WTC11 (cell line): Measurements from ENCODE around the gene BRD4. TPM values are rescaled to one million over a fixed set of nuclear protein-coding genes. Genes with fewer than 3 reads are reported as not detected.

Experiments used
- ATAC-seq: fragments of 200-7000 bp; cut with Tn5 transposase; 2 replicates; pipeline ENCODE4 v1.10.0; 2021; ENCODE audit warnings: mild to moderate bottlenecking, moderate library complexity
- CTCF ChIA-PET: fragments of 300-600 bp; sonication (Branson Sonifier 250); formaldehyde crosslinking; loops from one replicate; lab custom pipeline; 2021; ENCODE audit warnings: antibody characterized with exemption; lab: Charles Lee
- POLR2A ChIA-PET: fragments of 350-600 bp; sonication (Branson Sonifier 250); formaldehyde crosslinking; loops from one replicate; lab custom pipeline; 2021; ENCODE audit warnings: antibody characterized with exemption; lab: Charles Lee
- DNase-seq: peaks from one replicate; pipeline ENCODE4 v3.0.0; 2021; ENCODE audit warnings: low spot score
- H3K27ac Mint-ChIP-seq: 2 replicates; pipeline ENCODE4 v1.8.0; 2021; ENCODE audit warnings: mixed read lengths
- H3K27me3 Mint-ChIP-seq: 2 replicates; pipeline ENCODE4 v1.8.0; 2021; ENCODE audit warnings: low read depth, mild to moderate bottlenecking, moderate library complexity, mixed read lengths
- H3K36me3 Mint-ChIP-seq: 2 replicates; pipeline ENCODE4 v1.8.0; 2021; ENCODE audit warnings: mixed read lengths
- H3K4me1 Mint-ChIP-seq: 2 replicates; pipeline ENCODE4 v1.8.0; 2022; ENCODE audit warnings: mixed read lengths
- H3K4me3 Mint-ChIP-seq: 2 replicates; pipeline ENCODE4 v1.8.0; 2021; ENCODE audit warnings: mild to moderate bottlenecking, moderate library complexity, mixed read lengths
- H3K9me3 Mint-ChIP-seq: 2 replicates; pipeline ENCODE4 v1.8.0; 2021; ENCODE audit warnings: mixed read lengths
- AR ChIP-seq: fragments of 250-450 bp; sonication (Bioruptor Pico); IDR thresholded peaks from 2 replicates; pipeline ENCODE4 v1.9.0; 2021; ENCODE audit warnings: mild to moderate bottlenecking
- ATF3 ChIP-seq: sonication (generic); formaldehyde crosslinking; conservative IDR thresholded peaks from 2 replicates; pipeline ENCODE4 v1.8.1; 2022; ENCODE audit warnings: mild to moderate bottlenecking, missing genetic modification reagents
- CBFB ChIP-seq: sonication (generic); formaldehyde crosslinking; IDR thresholded peaks from 2 replicates; pipeline ENCODE4 v1.8.1; 2022; ENCODE audit warnings: mild to moderate bottlenecking, low read depth, missing genetic modification reagents
- CDX4 ChIP-seq: fragments of 250-450 bp; sonication (Bioruptor Pico); IDR thresholded peaks from 2 replicates; pipeline ENCODE4 v1.9.0; 2021; ENCODE audit warnings: moderate library complexity, mild to moderate bottlenecking, inconsistent platforms, borderline replicate concordance
- CREM ChIP-seq: sonication (generic); formaldehyde crosslinking; IDR thresholded peaks from 2 replicates; pipeline ENCODE4 v1.8.1; 2022; ENCODE audit warnings: mild to moderate bottlenecking, missing genetic modification reagents, moderate library complexity
- JUN ChIP-seq: sonication (generic); formaldehyde crosslinking; IDR thresholded peaks from 2 replicates; pipeline ENCODE4 v1.8.0; 2023; ENCODE audit warnings: mild to moderate bottlenecking, missing genetic modification reagents
- OVOL2 ChIP-seq: fragments of 250-450 bp; sonication (Bioruptor Pico); IDR thresholded peaks from 2 replicates; pipeline ENCODE4 v1.9.0; 2021; ENCODE audit warnings: mild to moderate bottlenecking, borderline replicate concordance
- STAT6 ChIP-seq: sonication (generic); formaldehyde crosslinking; conservative IDR thresholded peaks from 2 replicates; pipeline ENCODE4 v1.8.1; 2023; ENCODE audit warnings: mild to moderate bottlenecking, low read depth, missing genetic modification reagents, moderate library complexity
- ZNF281 ChIP-seq: sonication (generic); formaldehyde crosslinking; IDR thresholded peaks from 2 replicates; pipeline ENCODE4 v1.8.0; 2023; ENCODE audit warnings: mild to moderate bottlenecking, missing genetic modification reagents
- ZNF425 ChIP-seq: fragments of 250-450 bp; sonication (Bioruptor Pico); conservative IDR thresholded peaks from 2 replicates; pipeline ENCODE4 v1.9.0; 2021; ENCODE audit warnings: mild to moderate bottlenecking
- ZNF671 ChIP-seq: fragments of 250-450 bp; sonication (Bioruptor Pico); IDR thresholded peaks from 2 replicates; pipeline ENCODE4 v1.8.0; 2021; ENCODE audit warnings: mild to moderate bottlenecking
- total RNA-seq: library from RNA; stranded (reverse); gene quantifications from 3 replicates; pipeline ENCODE4 v1.2.3, GENCODE V29; 2021

Gene BRD4
- total RNA-seq, 1 experiment from 2014 or later: 128 TPM

DNA sequence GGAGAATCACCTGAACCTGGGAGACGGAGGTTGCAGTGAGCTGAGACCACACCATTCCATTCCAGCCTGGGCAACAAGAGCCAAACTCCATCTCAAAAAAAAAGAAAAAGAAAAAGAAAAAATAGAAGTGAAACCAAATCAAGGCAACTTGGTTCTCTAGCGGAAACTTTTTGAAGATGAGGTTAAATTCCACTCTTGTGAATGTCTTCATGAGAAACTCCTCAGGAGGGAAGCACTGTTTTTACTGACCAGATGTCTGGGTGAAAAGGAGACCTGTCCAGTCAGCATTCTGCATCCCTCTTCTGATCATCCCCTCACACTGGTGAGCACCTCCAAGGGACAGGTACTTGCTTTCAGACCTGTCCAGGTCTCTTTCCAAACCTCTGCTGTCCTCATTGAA lies 15.8 kb downstream of the BRD4 start:
- Mint-ChIP-seq H3K4me3 (no peak overlapping the region), H3K36me3 (no peaks in the 10 kb centered on the region), H3K27me3 (no peaks in the 10 kb centered on the region), H3K27ac (peak overlapping the region; percentile 77), H3K9me3 (no peaks in the 10 kb centered on the region), H3K4me1 (peaks cover 62% of the 10 kb centered on the region)
- ATAC-seq: no peak
- ChIA-PET CTCF (interaction anchor here (0.8 to 1.5 kb wide), 3 partner anchors 12 to 215 kb away, joined by 3 to 4 read pairs (median 3); no protein-coding TSS in a partner anchor), POLR2A (interaction anchor here (1.1 kb wide), 1 partner anchor 9 kb away, joined by 3 read pairs; no protein-coding TSS in a partner anchor)
- TF ChIP-seq JUN (CRISPR knock-in tag) (no peak), ZNF281 (CRISPR knock-in tag) (no peak), AR (CRISPR knock-in tag) (no peak), ZNF671 (no peak), ZNF425 (CRISPR knock-in tag) (no peak), OVOL2 (CRISPR knock-in tag) (no peak), STAT6 (CRISPR knock-in tag) (no peak), ATF3 (CRISPR knock-in tag) (no peak), CBFB (CRISPR knock-in tag) (no peak)
- DNase-seq: no peak

DNA sequence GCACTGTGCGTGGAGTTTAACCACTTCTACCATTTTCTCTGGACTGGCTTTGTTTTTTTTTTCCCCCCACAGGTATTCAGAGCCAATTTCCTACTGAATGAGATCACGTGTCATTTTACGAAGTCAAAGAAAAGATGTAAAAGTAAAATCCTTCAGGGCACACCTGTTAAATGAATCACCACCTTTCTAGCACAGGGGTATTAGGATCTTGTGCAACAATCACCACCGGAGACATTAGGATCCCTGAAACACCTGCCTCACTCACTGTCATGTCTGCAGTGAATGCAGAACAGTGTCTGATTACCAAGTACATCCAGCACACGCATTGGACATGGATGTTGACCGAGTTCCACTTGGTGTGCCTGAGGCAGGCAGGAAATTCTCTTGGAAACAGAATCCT lies 17.2 kb downstream of the BRD4 start:
- ATAC-seq: no peak
- no peaks in the 10 kb centered on the region for H3K27me3 Mint-ChIP-seq
- CTCF ChIA-PET: no interaction called here

More for the DNA sequence above, 17.2 kb downstream of the BRD4 start:
- H3K4me1 Mint-ChIP-seq: peaks cover 57% of the 10 kb centered on the region
- H3K9me3 Mint-ChIP-seq: no peaks in the 10 kb centered on the region
- peak overlapping the region; percentile 47 for H3K27ac Mint-ChIP-seq
- POLR2A ChIA-PET: no interaction called here
- no peaks in the 10 kb centered on the region for H3K36me3 Mint-ChIP-seq
- TF ChIP-seq CDX4: no peak
- no peak for TF ChIP-seq CREM (CRISPR knock-in tag)
- DNase-seq: no peak
- no peak overlapping the region for H3K4me3 Mint-ChIP-seq
